Stimulated activated CD4-positive, alpha-beta T cell treated with anti-CD3 and anti-CD28 coated beads, TNF-alpha, amount 100 ng/mL, for 1 hour (primary cell): ENCODE results near the gene RHPN2.
"Not testable (repeated sequence)": the region's sequence is repeated elsewhere in the genome, so short reads cannot be mapped to it uniquely, and the experiment has no call there.

Experiments used
- DNase-seq, 3 donors: peaks; one replicate each; pipeline ENCODE4 v3.0.0-alpha.2; 2020; ENCODE audit warnings: low read depth in 3 of 3, low spot score in 1 of 3

The RHPN2 gene

DNA sequence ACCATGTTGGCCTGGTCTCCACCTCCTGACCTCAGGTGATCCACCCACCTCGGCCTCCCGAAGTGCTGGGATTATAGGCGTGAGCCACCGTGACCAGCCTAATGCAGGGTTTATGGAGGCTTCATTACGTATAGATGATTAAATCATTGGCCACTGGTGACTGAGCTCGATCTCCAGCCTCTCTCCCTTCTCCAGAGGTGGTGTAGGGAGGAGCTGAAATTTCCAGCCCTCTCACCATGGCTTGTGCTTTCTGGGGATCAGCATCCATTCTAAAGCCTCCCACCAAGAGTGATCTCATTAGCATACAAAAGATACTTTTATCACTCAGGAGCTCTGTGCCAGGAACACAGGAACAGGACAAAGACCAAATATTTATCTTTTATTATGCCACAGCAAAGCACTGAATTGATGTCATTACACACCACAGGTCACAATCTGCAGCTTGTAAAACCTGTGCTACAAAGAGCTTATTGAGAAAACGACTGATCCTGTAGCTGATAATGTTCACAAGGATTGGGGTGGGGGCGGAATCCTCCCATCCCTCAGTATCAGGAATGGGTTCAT lies 32.4 kb downstream of the RHPN2 start:
- no peak for DNase-seq

GRCh38 chr19:33029746-33030303 lies 34.9 kb downstream of the RHPN2 start:
- DNase-seq = no peak

GRCh38 chr19:33026602-33027001 lies 38.1 kb downstream of the RHPN2 start:
- not testable (repeated sequence) for DNase-seq

DNA sequence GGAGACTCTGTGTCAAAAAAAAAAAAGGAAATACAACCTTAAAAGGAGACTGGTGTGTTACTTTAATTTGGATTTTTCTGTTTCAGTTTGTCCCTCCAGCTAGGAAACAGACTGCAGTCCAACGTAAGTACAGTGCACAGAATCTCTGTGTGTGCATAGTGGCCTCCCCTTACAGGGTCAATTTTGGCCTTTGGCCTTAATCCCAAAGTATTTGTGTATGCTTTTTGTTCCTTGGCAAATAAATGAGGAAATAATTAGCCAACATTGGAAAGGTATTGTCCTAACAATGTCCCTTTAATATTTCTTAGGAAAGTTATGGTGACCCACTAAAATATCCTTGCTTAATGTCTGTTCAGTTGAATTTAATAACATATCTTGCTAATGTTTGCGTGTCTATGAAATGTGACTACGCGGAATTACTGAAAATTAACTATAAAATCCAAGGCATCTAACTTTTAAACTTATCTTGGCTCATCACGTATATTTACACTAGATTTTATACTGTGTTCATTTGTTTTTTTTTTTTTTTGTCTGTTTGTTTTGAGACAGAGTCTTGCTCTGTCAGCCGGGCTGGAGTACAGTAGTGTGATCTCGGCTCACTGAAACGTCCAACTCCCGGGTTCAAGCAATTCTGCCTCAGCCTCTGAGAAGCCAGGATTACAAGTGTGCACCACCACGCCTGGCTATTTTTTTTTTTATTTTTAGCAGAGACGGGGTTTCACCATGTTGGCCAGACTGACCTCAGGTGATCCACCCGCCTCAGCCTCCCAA lies 39.0 kb downstream of the RHPN2 start:
- not testable (repeated sequence) for DNase-seq

- DNase-seq = no peak
Observed at GRCh38 chr19:33024398-33024797, 40.3 kb downstream of the RHPN2 start.

DNA sequence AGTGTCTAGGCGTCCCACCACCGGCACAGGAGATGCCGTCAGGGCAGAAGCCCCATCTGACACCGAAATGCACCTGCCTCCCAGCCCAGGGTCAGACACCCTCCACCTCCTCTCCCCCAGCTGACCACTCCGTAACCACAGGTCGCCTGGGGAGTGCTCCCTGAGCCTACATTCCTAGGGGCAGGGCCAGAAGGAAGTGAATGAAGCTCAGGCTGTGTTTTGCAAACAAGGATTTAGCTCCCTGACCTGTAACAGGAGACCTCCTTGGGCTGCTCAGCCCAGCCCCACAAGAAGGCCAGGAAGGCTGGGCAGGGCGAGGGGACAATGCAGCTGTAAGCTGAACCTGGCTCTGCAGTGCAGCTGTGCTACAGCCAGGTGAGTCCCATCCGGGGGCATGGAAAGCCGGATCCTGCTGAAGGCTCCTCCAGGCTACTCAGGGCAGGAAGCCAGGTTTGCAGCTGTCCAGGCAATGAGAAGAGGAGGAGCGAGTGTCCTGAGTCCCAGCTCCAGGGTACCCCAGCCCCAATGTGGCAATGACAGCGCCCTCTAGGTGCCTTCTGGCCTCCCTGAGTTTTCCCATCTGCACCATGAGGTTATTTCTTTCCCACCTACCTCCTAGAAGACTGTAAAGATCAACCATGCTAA lies 42.1 kb downstream of the RHPN2 start:
- DNase-seq = no peak

- DNase-seq = not testable (repeated sequence)
Observed at GRCh38 chr19:33010891-33011290, 53.8 kb downstream of the RHPN2 start.

DNA sequence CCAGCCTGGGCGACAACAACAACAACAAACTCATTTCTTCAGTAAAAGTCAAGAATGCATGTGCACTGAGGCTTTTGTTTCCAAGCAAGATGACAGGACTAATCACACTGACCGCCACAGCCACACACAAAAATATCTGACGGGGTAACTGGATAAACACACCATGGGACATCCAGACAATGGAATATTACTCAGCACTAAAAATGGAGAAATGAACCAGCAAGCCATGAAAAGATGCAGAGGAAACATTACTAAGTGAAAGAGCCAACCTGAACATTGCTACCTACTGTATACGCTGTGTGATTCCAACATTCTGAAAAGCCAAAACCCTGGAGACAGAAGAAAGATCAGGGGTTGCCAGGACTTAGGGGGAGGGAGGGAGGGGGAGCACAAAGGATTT lies 56.0 kb downstream of the RHPN2 start:
- no peak for DNase-seq

DNA sequence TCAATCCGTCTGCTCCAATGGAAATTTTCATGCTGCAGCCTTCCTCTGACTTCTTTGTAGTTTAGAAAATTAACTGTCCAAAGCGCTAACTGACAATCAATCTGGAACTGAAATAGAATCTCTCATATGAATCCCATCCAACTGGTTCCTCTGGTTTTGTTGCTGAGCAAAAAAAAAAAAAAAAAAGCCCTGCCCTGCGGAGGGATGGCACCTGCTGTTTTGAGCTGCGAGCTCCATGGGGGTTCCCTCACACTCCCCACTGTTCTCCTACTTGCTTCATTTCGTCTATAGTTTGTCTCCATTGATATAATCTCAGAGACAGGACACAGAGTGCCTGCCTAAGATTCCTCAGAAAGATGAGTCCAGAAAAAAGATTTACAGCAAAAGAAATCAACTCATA lies 59.2 kb downstream of the RHPN2 start:
- DNase-seq = no peak

DNA sequence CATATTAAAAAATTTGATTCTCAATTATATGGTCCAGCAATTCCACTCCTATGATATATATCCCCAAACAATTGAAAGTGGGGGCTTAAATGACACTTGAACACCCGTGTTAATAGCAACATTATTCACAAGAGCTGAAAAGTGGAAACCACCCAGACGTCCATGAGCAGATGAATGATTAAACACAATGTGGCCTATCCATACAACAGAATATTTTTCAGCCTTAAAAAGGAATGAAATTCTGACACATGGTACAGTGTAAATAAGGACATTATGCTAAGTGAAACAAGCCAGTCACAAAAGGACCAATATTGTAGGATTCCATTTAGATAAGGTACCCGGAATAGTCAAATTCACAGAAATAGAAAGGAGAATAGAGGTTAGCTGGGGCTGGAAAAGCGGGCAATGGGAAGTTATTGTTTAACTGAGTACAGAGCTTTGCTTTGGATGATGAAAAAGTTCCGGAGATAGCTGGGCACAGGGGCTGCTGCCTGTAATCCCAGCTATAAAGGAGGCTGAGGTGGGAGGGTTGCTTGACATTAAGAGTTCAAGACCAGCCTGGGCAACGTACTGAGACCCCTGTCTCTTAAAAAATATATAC lies 61.2 kb downstream of the RHPN2 start:
- DNase-seq = not testable (repeated sequence)

GRCh38 chr19:33002126-33002865 lies 62.4 kb downstream of the RHPN2 start:
- DNase-seq = not testable (repeated sequence)

DNA sequence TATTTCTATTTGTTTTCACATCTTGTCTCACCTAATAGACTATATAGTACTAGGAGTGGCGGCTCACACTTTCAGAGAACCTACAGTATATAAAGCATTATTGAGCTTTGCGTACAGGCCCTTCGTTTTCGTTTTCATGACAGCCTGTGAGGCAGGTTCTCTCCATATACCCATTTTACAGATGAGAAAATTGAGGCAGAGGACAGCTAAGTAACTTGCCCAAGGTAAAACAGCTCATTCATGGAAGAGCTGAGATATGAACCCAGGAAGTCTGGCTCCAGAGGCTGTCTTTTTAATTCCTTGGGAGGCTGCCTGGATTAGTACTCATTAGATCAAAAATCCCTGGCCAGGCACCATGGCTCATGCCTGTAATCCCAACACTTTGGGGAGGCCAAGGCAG lies 63.8 kb downstream of the RHPN2 start:
- DNase-seq = no peak

- no peak for DNase-seq
Observed at GRCh38 chr19:33000510-33000909, 64.2 kb downstream of the RHPN2 start.

DNA sequence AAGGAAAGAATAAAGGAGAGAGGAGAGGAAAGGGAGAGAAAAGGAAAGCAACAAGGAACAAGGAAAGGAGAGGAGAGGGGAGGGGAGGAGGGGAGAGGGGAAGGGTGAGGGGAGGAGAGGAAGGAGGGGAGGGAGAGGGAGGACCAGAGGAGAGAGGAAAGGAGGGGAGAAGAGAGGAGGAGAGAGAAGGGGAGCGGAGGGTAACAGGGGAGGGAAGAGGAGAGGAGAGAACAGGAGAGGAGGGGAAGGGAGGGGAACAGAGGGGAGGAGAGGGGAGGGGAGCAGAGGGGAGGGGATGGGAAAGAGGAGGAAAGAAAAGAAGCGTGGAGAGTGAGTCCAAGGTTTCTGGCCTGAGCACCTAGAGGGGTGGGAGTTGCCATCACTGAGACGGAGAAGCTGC lies 66.0 kb downstream of the RHPN2 start:
- DNase-seq = no peak

DNA sequence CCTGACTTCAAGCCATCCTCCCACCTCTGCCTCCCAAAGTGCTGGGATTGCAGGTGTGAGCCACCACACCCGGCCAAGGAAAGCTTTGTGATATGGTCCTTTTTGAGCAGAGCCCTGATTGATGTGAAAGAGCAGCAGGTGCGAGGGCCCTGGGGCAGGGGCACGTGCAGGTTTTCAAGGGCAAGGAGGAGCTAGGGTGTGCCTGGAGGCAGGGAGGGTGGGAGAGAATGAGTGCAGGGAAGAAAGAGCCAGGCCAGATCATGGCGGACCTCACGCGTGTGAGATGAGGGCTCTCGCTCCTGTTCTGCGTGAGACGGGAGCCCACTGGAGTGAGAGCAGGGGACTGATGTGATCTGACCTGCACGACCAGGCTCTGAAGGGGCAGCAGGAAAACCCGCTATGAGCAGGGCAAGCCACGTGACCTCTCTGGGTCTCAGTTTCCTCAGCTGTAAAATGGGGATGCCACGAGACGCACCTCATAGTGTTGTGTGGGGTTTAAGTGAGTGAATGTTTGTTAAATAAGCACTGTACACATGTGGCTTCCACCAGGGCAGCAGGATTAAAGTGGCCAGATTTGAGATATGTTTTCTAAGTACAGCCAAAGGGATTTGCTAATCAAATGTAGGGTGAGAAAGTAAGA lies 66.9 kb downstream of the RHPN2 start:
- no peak for DNase-seq

GRCh38 chr19:32997061-32997464 lies 67.6 kb downstream of the RHPN2 start:
- DNase-seq = not testable (repeated sequence)

GRCh38 chr19:32995966-32996365 lies 68.7 kb downstream of the RHPN2 start:
- DNase-seq = not testable (repeated sequence)

- no peak for DNase-seq
Observed at GRCh38 chr19:32988724-32989123, 76.0 kb downstream of the RHPN2 start.

DNA sequence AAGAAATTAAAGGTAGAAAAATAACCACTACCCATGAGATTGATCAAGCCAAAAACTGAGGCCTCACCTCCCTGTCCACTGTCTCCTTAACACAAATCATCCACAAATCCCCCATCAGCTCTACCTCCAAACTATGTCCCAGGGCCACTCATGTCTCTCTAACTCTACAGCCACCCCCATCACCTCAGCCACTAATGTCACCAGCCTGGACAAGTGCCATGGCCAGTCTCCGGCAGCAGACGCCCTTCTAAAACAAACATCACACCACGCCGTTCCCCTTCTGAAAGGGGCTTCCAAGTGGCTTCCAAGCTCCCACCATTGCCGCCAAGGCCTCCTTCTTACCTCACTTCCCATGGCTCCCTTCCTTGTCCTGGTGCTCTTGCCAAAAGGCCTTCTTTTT lies 76.4 kb downstream of the RHPN2 start:
- DNase-seq = not testable (repeated sequence)

DNA sequence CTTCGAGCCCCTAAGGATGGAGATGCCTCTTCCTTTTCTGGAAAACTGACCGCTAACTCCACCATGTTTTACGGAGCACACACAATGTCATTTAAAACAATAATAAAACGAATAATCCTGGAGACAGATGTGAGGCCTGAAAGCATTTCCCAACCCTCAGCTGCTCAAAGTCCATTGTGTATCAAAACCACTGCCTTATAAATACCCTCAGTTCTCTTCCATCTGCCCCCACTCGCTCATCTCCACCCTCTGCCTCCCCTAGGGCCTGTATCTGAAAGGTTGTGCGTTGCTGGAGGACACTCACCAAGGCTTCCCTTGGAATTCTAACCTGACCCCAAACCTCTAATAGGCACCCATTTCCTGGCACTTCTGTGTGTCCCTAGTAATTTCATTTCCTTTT lies 82.2 kb downstream of the RHPN2 start:
- not testable (repeated sequence) for DNase-seq
